HFFc6 (cell line): Measurements from ENCODE around the gene TESK2. TPM values are rescaled to one million over a fixed set of nuclear protein-coding genes. Genes with fewer than 3 reads are reported as not detected.
"Not testable (repeated sequence)": the region's sequence is repeated elsewhere in the genome, so short reads cannot be mapped to it uniquely, and the experiment has no call there.

ENCODE experiments used
- DNase-seq: peaks from one replicate; pipeline ENCODE4 v3.0.0-alpha.2; 2018
- H3K27ac Mint-ChIP-seq: 2 replicates; pipeline ENCODE4 v1.8.0; 2020; ENCODE audit warnings: mild to moderate bottlenecking, mixed read lengths
- H3K27me3 Mint-ChIP-seq: 2 replicates; pipeline ENCODE4 v1.8.0; 2021; ENCODE audit warnings: mild to moderate bottlenecking, moderate library complexity, mixed read lengths; ENCODE audit not compliant: insufficient read depth
- H3K36me3 Mint-ChIP-seq: 2 replicates; pipeline ENCODE4 v1.8.0; 2021; ENCODE audit warnings: low read depth, mixed read lengths
- H3K4me1 Mint-ChIP-seq: 2 replicates; pipeline ENCODE4 v1.8.0; 2020; ENCODE audit warnings: low read depth, mixed read lengths
- H3K4me3 Mint-ChIP-seq: 2 replicates; pipeline ENCODE4 v1.8.0; 2020; ENCODE audit warnings: mild to moderate bottlenecking, moderate library complexity, mixed read lengths
- H3K9me3 Mint-ChIP-seq: 2 replicates; pipeline ENCODE4 v1.8.0; 2020; ENCODE audit warnings: mild to moderate bottlenecking, mixed read lengths
- total RNA-seq, 6 experiments: library from RNA; stranded (reverse); fragmentation: NEBNext Ultra II Directional; extraction: Animal tissue kit (Norgen Biotek cat#: 25700); gene quantifications; 2 replicates in 1 of 6; 3 replicates in 5 of 6; pipeline ENCODE4 v1.2.3, GENCODE V29; 2021
- TF ChIP-seq, protein P1 (sequence below): fragments of 200-600 bp; sonication (generic); IDR thresholded peaks from 2 replicates; pipeline ENCODE4 v1.5.0; 2021; ENCODE audit warnings: antibody characterized with exemption, mild to moderate bottlenecking

TESK2 gene
- total RNA-seq, 6 experiments from 2014 or later: 0.54 to 1.4 (median 0.82) TPM

DNA sequence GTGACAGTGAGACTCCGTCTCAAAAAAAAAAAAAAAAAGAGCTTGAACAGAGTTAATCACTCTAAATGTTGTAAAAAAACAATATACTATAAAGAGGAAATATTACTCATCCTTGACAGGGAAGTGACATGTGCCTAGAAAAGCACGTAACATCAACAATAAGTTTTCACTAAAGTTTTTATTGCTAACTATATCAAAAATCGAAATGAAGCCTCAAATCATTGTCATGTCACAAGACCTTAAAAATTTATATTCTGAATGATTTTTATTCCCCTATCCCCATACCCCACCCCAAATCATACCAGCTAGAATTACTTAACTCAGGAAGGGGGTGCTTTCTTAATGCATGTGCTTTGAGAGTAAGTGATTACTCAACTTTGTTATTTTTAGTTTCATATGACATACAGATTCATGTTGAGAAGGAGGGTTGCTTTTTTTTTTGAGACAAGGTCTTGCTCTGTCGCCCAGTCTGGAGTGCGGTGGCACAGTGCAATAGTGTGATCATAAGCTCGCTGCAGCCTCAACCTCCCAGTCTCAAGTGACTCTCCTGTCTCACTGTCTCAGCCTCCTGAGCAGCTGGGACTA is 97.2 kb downstream of the TESK2 start:
- no peak for DNase-seq
- no peak overlapping the region for H3K4me3 Mint-ChIP-seq
- H3K27ac Mint-ChIP-seq: no peak overlapping the region
- H3K4me1 Mint-ChIP-seq: no peaks in the 10 kb centered on the region; the same call in 1 of the 2 replicates
- no peaks in the 10 kb centered on the region for H3K36me3 Mint-ChIP-seq
- H3K27me3 Mint-ChIP-seq: peaks cover 2% of the 10 kb centered on the region
- TF ChIP-seq, protein P1, sequence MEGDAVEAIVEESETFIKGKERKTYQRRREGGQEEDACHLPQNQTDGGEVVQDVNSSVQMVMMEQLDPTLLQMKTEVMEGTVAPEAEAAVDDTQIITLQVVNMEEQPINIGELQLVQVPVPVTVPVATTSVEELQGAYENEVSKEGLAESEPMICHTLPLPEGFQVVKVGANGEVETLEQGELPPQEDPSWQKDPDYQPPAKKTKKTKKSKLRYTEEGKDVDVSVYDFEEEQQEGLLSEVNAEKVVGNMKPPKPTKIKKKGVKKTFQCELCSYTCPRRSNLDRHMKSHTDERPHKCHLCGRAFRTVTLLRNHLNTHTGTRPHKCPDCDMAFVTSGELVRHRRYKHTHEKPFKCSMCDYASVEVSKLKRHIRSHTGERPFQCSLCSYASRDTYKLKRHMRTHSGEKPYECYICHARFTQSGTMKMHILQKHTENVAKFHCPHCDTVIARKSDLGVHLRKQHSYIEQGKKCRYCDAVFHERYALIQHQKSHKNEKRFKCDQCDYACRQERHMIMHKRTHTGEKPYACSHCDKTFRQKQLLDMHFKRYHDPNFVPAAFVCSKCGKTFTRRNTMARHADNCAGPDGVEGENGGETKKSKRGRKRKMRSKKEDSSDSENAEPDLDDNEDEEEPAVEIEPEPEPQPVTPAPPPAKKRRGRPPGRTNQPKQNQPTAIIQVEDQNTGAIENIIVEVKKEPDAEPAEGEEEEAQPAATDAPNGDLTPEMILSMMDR: no peak
- no peaks in the 10 kb centered on the region for H3K9me3 Mint-ChIP-seq

DNA sequence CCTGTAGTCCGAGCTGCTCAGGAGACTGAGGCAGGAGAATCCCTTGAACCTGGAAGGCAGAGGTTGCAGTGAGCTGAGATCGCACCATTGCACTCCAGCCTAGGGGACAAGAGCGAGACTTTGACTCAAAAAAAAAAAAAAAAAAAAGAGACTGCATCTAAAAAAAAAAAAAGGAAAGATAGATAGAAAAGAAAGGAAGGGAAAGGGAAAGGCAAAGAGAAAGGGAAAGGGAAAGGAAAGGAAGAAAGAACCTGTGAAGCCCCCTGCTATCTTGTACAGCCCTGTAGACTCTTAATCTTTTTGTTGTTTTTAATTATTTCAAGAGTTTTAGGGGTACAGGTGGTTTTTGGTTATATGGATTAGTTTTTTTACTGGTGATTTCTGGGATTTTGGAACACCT is 104.7 kb downstream of the TESK2 start:
- Mint-ChIP-seq H3K27ac (no peak overlapping the region), H3K4me1 (peaks cover 2% of the 10 kb centered on the region; the same call in 1 of the 2 replicates), H3K9me3 (no peaks in the 10 kb centered on the region), H3K4me3 (no peak overlapping the region), H3K27me3 (peaks cover 4% of the 10 kb centered on the region), H3K36me3 (no peaks in the 10 kb centered on the region)
- TF ChIP-seq, protein P1: no peak
- no peak for DNase-seq

DNA sequence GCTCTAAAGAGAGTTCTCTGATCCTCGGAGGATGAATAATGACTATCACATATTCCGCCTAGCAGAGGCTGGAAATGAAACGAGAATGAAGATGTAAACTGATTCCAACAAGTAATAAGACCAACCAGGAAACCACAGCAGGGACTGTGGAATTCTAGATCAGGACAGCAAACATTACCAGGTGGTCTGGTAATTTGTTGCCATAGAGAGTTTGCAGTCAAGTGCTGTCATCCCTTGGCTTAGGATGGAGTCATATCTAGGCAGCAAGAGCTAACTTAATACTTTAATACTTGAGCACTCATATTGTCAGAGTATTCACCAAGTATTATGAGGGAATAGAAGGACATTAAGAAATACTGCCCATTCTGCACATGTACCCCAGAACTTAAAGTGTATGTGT is 105.7 kb downstream of the TESK2 start:
- TF ChIP-seq, protein P1: no peak
- Mint-ChIP-seq H3K27me3 (peaks cover 4% of the 10 kb centered on the region), H3K36me3 (no peaks in the 10 kb centered on the region), H3K27ac (no peak overlapping the region), H3K4me3 (no peak overlapping the region), H3K9me3 (no peaks in the 10 kb centered on the region), H3K4me1 (peaks cover 10% of the 10 kb centered on the region; the same call in 1 of the 2 replicates)
- DNase-seq: no peak

DNA sequence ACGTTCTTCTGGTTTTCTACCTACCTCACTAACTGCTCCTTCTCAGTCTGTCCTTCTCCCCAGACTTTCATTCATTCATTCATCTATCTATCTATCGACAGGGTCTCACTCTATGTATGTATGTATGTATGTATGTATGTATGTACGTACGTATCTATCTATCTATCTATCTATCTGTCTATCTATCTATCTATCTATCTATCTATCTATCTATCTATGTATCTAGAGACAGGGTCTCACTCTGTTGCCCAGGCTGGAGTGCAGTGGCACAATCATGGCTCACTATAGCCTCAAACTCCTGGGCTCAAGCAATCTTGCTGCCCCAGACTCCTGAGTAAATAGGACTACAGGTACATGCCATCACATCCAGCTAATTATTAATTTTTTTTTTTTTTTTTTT is 106.8 kb downstream of the TESK2 start:
- not testable (repeated sequence) for DNase-seq, H3K9me3 Mint-ChIP-seq, H3K27ac Mint-ChIP-seq, H3K4me3 Mint-ChIP-seq, H3K36me3 Mint-ChIP-seq, H3K27me3 Mint-ChIP-seq
- peaks cover 10% of the 10 kb centered on the region; the same call in 1 of the 2 replicates for H3K4me1 Mint-ChIP-seq

DNA sequence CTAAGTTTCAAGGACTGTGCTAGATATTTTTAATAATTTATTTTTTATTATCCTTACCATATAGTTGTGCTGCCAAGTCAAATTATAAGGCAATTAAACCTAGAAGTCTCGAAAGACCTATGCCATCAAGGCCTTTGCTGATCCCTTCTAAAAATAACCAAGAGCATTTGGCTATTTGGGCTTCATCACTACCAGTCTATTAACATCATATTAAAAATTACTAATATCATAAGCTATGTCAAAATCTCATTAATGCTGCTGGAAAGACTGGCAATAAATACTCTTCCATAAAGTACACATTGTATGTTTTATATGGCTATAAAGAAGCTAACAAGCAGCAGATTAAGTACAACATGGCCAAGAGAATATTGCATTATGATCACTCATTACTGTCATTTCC is 107.8 kb downstream of the TESK2 start:
- Mint-ChIP-seq H3K27ac (no peak overlapping the region), H3K4me1 (peaks cover 10% of the 10 kb centered on the region; the same call in 1 of the 2 replicates), H3K4me3 (no peak overlapping the region), H3K9me3 (no peaks in the 10 kb centered on the region), H3K36me3 (no peaks in the 10 kb centered on the region), H3K27me3 (no peaks in the 10 kb centered on the region; the same call in 1 of the 2 replicates)
- no peak for DNase-seq
- TF ChIP-seq, protein P1: no peak

DNA sequence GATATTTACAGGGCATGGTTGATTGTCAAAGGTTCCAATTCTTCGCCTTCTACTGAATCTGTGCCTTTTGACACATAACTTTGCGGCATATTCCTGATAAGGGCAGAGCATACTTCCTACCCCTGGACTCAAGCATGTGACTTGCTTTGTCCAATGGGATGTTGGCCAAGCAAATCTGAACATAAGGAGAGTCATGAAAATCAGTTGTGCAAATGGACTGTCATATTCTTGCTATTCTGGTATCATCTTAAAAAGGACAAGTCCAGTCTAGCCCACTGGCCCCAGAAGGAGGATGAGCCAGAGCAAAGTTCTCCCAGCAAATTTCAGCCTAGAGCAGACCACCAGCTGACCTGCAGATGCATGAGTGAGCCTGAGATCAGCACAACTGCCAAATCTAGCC is 109.7 kb downstream of the TESK2 start:
- no peak for DNase-seq
- Mint-ChIP-seq H3K4me3 (no peak overlapping the region), H3K9me3 (no peaks in the 10 kb centered on the region), H3K4me1 (peaks cover 10% of the 10 kb centered on the region; the same call in 1 of the 2 replicates), H3K27me3 (no peaks in the 10 kb centered on the region; the same call in 1 of the 2 replicates), H3K36me3 (no peaks in the 10 kb centered on the region), H3K27ac (no peak overlapping the region)
- TF ChIP-seq, protein P1: no peak
